Activated CD8-positive, alpha-beta T cell treated with anti-CD3 and anti-CD28 coated beads for 36 hours (primary cell): ENCODE data around the gene CDC14A. TPM values are rescaled to one million over a fixed set of nuclear protein-coding genes. Genes with fewer than 3 reads are reported as not detected.

Experiments
- ATAC-seq: fragments of 200-7000 bp; cut with Tn5 transposase; one replicate; pipeline ENCODE4 v1.10.0; 2021; ENCODE audit warnings: mild to moderate bottlenecking, moderate library complexity
- CTCF ChIA-PET: fragments of 350-600 bp; sonication (Branson Sonifier 250); formaldehyde crosslinking; loops from one replicate; lab custom pipeline; 2021; ENCODE audit warnings: antibody characterized with exemption; lab: Charles Lee
- POLR2A ChIA-PET: fragments of 350-600 bp; sonication (Branson Sonifier 250); formaldehyde crosslinking; loops from one replicate; lab custom pipeline; 2021; ENCODE audit warnings: antibody characterized with exemption; lab: Charles Lee
- DNase-seq: peaks from one replicate; pipeline ENCODE4 v3.0.0-alpha.2; 2020
- H3K27ac Mint-ChIP-seq: one replicate; pipeline ENCODE4 v1.8.0; 2021; ENCODE audit warnings: mild to moderate bottlenecking, mixed read lengths
- H3K27me3 Mint-ChIP-seq: one replicate; pipeline ENCODE4 v1.8.0; 2021; ENCODE audit warnings: mixed read lengths
- H3K36me3 Mint-ChIP-seq: one replicate; pipeline ENCODE4 v1.8.0; 2021; ENCODE audit warnings: low read depth, mixed read lengths
- H3K4me1 Mint-ChIP-seq: one replicate; pipeline ENCODE4 v1.8.0; 2021; ENCODE audit warnings: low read depth, mixed read lengths
- H3K4me3 Mint-ChIP-seq: one replicate; pipeline ENCODE4 v1.8.0; 2021; ENCODE audit warnings: mild to moderate bottlenecking, moderate library complexity, mixed read lengths
- H3K9me3 Mint-ChIP-seq: one replicate; pipeline ENCODE4 v1.8.0; 2021; ENCODE audit warnings: mixed read lengths
- CTCF ChIP-seq: fragments of 200-600 bp; IDR thresholded peaks from one replicate; pipeline ENCODE4 v1.8.0; 2022; ENCODE audit warnings: antibody characterized with exemption, mild to moderate bottlenecking
- intact Hi-C: fragments of 100-400 bp; cut with micrococcal nuclease; formaldehyde crosslinking; loops from one replicate; pipeline ENCODE4 v1.10.0; 2022
- total RNA-seq, 2 experiments: library from RNA; stranded (reverse); gene quantifications; one replicate each; pipeline ENCODE4 v1.2.3, GENCODE V29; 2021

CDC14A gene
- total RNA-seq, 2 experiments from 2014 or later: 14.3 to 17.2 TPM

GRCh38 chr1:100524355-100524754, 172.0 kb downstream of the CDC14A start:
- H3K4me1 Mint-ChIP-seq: peaks cover 1% of the 10 kb centered on the region
- H3K36me3 Mint-ChIP-seq: peaks cover 2% of the 10 kb centered on the region
- CTCF ChIA-PET: interaction anchor here (1.0 kb wide), 1 partner anchor 8 kb away, joined by 3 read pairs; no protein-coding TSS in a partner anchor

GRCh38 chr1:100526894-100527293, 174.6 kb downstream of the CDC14A start:
- TF ChIP-seq CTCF: no peak
- Mint-ChIP-seq H3K9me3 (no peaks in the 10 kb centered on the region), H3K27ac (no peak overlapping the region), H3K4me3 (no peak overlapping the region), H3K27me3 (no peaks in the 10 kb centered on the region), H3K4me1 (peaks cover 22% of the 10 kb centered on the region), H3K36me3 (no peaks in the 10 kb centered on the region)
- CTCF ChIA-PET: interaction anchor here (1.0 kb wide), 1 partner anchor 93 kb away, joined by 3 read pairs; no protein-coding TSS in a partner anchor
- POLR2A ChIA-PET: no interaction called here
- intact Hi-C loops: no loop called here
- ATAC-seq (no peak), DNase-seq (no peak)

More at GRCh38 chr1:100524355-100524754, 172.0 kb downstream of the CDC14A start:
- no peak overlapping the region for H3K4me3 Mint-ChIP-seq
- no peak overlapping the region for H3K27ac Mint-ChIP-seq
- ATAC-seq: no peak
- intact Hi-C loops: no loop called here
- POLR2A ChIA-PET: no interaction called here
- H3K9me3 Mint-ChIP-seq: no peaks in the 10 kb centered on the region
- TF ChIP-seq CTCF: no peak
- H3K27me3 Mint-ChIP-seq: no peaks in the 10 kb centered on the region
- DNase-seq: no peak

GRCh38 chr1:100528871-100529270, 176.6 kb downstream of the CDC14A start:
- no peak overlapping the region for H3K4me3 Mint-ChIP-seq
- no peak overlapping the region for H3K27ac Mint-ChIP-seq
- intact Hi-C loops: no loop called here
- no peaks in the 10 kb centered on the region for H3K36me3 Mint-ChIP-seq
- TF ChIP-seq CTCF: no peak
- no peaks in the 10 kb centered on the region for H3K9me3 Mint-ChIP-seq
- peaks cover 33% of the 10 kb centered on the region for H3K4me1 Mint-ChIP-seq
- ATAC-seq (no peak), DNase-seq (no peak)
- ChIA-PET POLR2A (interaction anchor here (0.8 to 1.3 kb wide), 2 partner anchors 50 to 304 kb away, joined by 3 read pairs; no protein-coding TSS in a partner anchor), CTCF (interaction anchor here (1.0 to 1.6 kb wide), 3 partner anchors 15 to 86 kb away, joined by 3 to 6 read pairs (median 3); no protein-coding TSS in a partner anchor)
- H3K27me3 Mint-ChIP-seq: no peaks in the 10 kb centered on the region

- ChIA-PET POLR2A (no interaction called here), CTCF (interaction anchor here (0.8 to 3.6 kb wide), 6 partner anchors 9 to 84 kb away, joined by 3 to 24 read pairs (median 4); no protein-coding TSS in a partner anchor)
- Mint-ChIP-seq H3K36me3 (no peaks in the 10 kb centered on the region), H3K27ac (no peak overlapping the region), H3K9me3 (no peaks in the 10 kb centered on the region), H3K27me3 (peaks cover 2% of the 10 kb centered on the region), H3K4me1 (peaks cover 33% of the 10 kb centered on the region), H3K4me3 (no peak overlapping the region)
- TF ChIP-seq CTCF: no peak
- ATAC-seq (no peak), DNase-seq (no peak)
- intact Hi-C loops: loop anchor here (10.0 kb wide), 1 partner anchor 335 kb away; no protein-coding TSS in a partner anchor
Observed at GRCh38 chr1:100530141-100530540, 177.8 kb downstream of the CDC14A start.

GRCh38 chr1:100530880-100531487, 178.7 kb downstream of the CDC14A start:
- Mint-ChIP-seq H3K27me3 (peaks cover 2% of the 10 kb centered on the region), H3K4me1 (peaks cover 33% of the 10 kb centered on the region), H3K36me3 (no peaks in the 10 kb centered on the region), H3K4me3 (no peak overlapping the region), H3K9me3 (no peaks in the 10 kb centered on the region), H3K27ac (peak overlapping the region; percentile 62)
- DNase-seq (peak; percentile 55), ATAC-seq (peak; percentile 95)
- TF ChIP-seq CTCF: no peak
- ChIA-PET POLR2A (interaction anchor here (0.6 kb wide), 1 partner anchor 49 kb away, joined by 3 read pairs; no protein-coding TSS in a partner anchor), CTCF (interaction anchor here (0.8 to 3.6 kb wide), 6 partner anchors 10 to 182 kb away, joined by 3 to 24 read pairs (median 4); no protein-coding TSS in a partner anchor)
- intact Hi-C loops: loop anchor here (10.0 kb wide), 1 partner anchor 334 kb away; no protein-coding TSS in a partner anchor
